Measurements from ENCODE around the gene MRPS25.

GRCh38 chr3:15009167-15009566, 55.9 kb downstream of the MRPS25 start:
- TF ChIP-seq CTCF (IDR thresholded peaks at IDR 0.05) (no peak), POLR2AphosphoS5 (IDR thresholded peaks at IDR 0.05) (no peak), EP300 (IDR thresholded peaks at IDR 0.05) (no peak), POLR2A (IDR thresholded peaks at IDR 0.05) (no peak)
